ENCODE data around the gene C8G. TPM values are rescaled to one million over a fixed set of nuclear protein-coding genes. Genes with fewer than 3 reads are reported as not detected.

Gene C8G
- total RNA-seq, 1 donor from 2014 or later = 0.88 TPM

- no peak for DNase-seq (ENCODE audit: low read depth)
Observed at GRCh38 chr9:136920069-136920468, 25.0 kb upstream of the C8G start.

GRCh38 chr9:136920734-136921231, 24.3 kb upstream of the C8G start:
- no peak for DNase-seq (ENCODE audit: low read depth)

GRCh38 chr9:136921307-136921706, 23.7 kb upstream of the C8G start:
- DNase-seq (ENCODE audit: low read depth) = no peak

- DNase-seq (ENCODE audit: low read depth) = no peak
Observed at GRCh38 chr9:136921718-136922117, 23.3 kb upstream of the C8G start.

- no peak for DNase-seq (ENCODE audit: low read depth)
Observed at GRCh38 chr9:136922540-136922939, 22.5 kb upstream of the C8G start.

- no peak for DNase-seq (ENCODE audit: low read depth)
Observed at GRCh38 chr9:136923881-136924280, 21.2 kb upstream of the C8G start.

- no peak for DNase-seq (ENCODE audit: low read depth)
Observed at GRCh38 chr9:136925414-136926153, 19.5 kb upstream of the C8G start.

GRCh38 chr9:136926154-136926704, 18.8 kb upstream of the C8G start:
- DNase-seq (ENCODE audit: low read depth) = no peak

- no peak for DNase-seq (ENCODE audit: low read depth)
Observed at GRCh38 chr9:136926749-136927148, 18.3 kb upstream of the C8G start.

- no peak for DNase-seq (ENCODE audit: low read depth)
Observed at GRCh38 chr9:136927343-136928271, 17.4 kb upstream of the C8G start.

- DNase-seq (ENCODE audit: low read depth) = peak; percentile 73
Observed at GRCh38 chr9:136928591-136928990, 16.5 kb upstream of the C8G start.

- DNase-seq (ENCODE audit: low read depth) = peak; percentile 25
Observed at GRCh38 chr9:136930014-136930413, 15.0 kb upstream of the C8G start.

GRCh38 chr9:136931611-136932130, 13.4 kb upstream of the C8G start:
- no peak for DNase-seq (ENCODE audit: low read depth)

- no peak for DNase-seq (ENCODE audit: low read depth)
Observed at GRCh38 chr9:136934277-136934676, 10.8 kb upstream of the C8G start.

- no peak for DNase-seq (ENCODE audit: low read depth)
Observed at GRCh38 chr9:136935651-136936050, 9.4 kb upstream of the C8G start.

GRCh38 chr9:136936645-136937170, 8.3 kb upstream of the C8G start:
- DNase-seq (ENCODE audit: low read depth) = peak; percentile 30

- DNase-seq (ENCODE audit: low read depth) = no peak
Observed at GRCh38 chr9:136937186-136938001, 7.6 kb upstream of the C8G start.

GRCh38 chr9:136939431-136939995, 5.5 kb upstream of the C8G start:
- no peak for DNase-seq (ENCODE audit: low read depth)

- peak; percentile 26 for DNase-seq (ENCODE audit: low read depth)
Observed at GRCh38 chr9:136939996-136940525, 5.0 kb upstream of the C8G start.
